HTERT RPE-1 (cell line): ENCODE data around the gene SPTBN4.
"Not testable (repeated sequence)": the region's sequence is repeated elsewhere in the genome, so short reads cannot be mapped to it uniquely, and the experiment has no call there.

Source experiments
- in situ Hi-C: fragments of 300-500 bp; cut with MboI; formaldehyde crosslinking; loops from 4 replicates; pipeline ENCODE4 v1.14.3; 2020; ENCODE audit warnings: low sequenced_read_pairs

Gene SPTBN4

GRCh38 chr19:40613690-40614621 is 147.2 kb downstream of the SPTBN4 start:
- in situ Hi-C loops: no loop called here

GRCh38 chr19:40614622-40615411 is 148.0 kb downstream of the SPTBN4 start:
- in situ Hi-C loops: no loop called here

GRCh38 chr19:40616178-40616577 is 149.4 kb downstream of the SPTBN4 start:
- in situ Hi-C loops: no loop called here

- in situ Hi-C loops: no loop called here
These were observed 150.1 kb downstream of the SPTBN4 start for GRCh38 chr19:40616941-40617340.

GRCh38 chr19:40617961-40618360 is 151.2 kb downstream of the SPTBN4 start:
- in situ Hi-C loops: no loop called here

GRCh38 chr19:40619333-40620160 is 152.7 kb downstream of the SPTBN4 start:
- in situ Hi-C loops: no loop called here

- in situ Hi-C loops: no loop called here
These were observed 153.3 kb downstream of the SPTBN4 start for GRCh38 chr19:40620161-40620485.

- in situ Hi-C loops: no loop called here
These were observed 154.5 kb downstream of the SPTBN4 start for GRCh38 chr19:40621283-40621682.

GRCh38 chr19:40621966-40622772 is 155.4 kb downstream of the SPTBN4 start:
- in situ Hi-C loops: no loop called here

GRCh38 chr19:40622773-40623075 is 155.9 kb downstream of the SPTBN4 start:
- in situ Hi-C loops: no loop called here

GRCh38 chr19:40623403-40624251 is 156.8 kb downstream of the SPTBN4 start:
- in situ Hi-C loops: no loop called here

- in situ Hi-C loops: not testable (repeated sequence)
These were observed 157.8 kb downstream of the SPTBN4 start for GRCh38 chr19:40624369-40625153.

GRCh38 chr19:40625406-40626120 is 158.8 kb downstream of the SPTBN4 start:
- in situ Hi-C loops: no loop called here
